CD14-positive monocyte (primary cell): ENCODE measurements around the gene SPRED2. TPM values are rescaled to one million over a fixed set of nuclear protein-coding genes. Genes with fewer than 3 reads are reported as not detected.
A peak's percentile ranks its signal among the peaks of the same experiment; 100 is the strongest.

Experiments used
- DNase-seq, 3 donors: peaks; one replicate each; pipeline ENCODE4 v3.0.0-alpha.2; 2011 to 2022
- H2AFZ ChIP-seq: 2 replicates; pipeline ENCODE4 v1.6.0; 2012; ENCODE audit warnings: mild to moderate bottlenecking, low read depth, low read length, inconsistent platforms; ENCODE audit not compliant: insufficient read depth, poor library complexity, severe bottlenecking
- H3K27ac ChIP-seq, 2 donors: 1 replicate in 1 of 2; 2 replicates in 1 of 2; pipeline ENCODE4 v1.5.1; 2012 to 2013; ENCODE audit warnings: low read length in 2 of 2, control low read depth in 1 of 2, inconsistent platforms in 1 of 2, low read depth in 1 of 2, mild to moderate bottlenecking in 1 of 2
- H3K27me3 ChIP-seq, 2 donors: one replicate each; pipeline versions ENCODE4 v1.6.0 to v1.6.1; 2011 to 2013; ENCODE audit warnings: low read length in 2 of 2; ENCODE audit not compliant: control insufficient read depth in 2 of 2, insufficient read depth in 2 of 2
- H3K36me3 ChIP-seq, 2 donors: replicated peaks in 1 of 2; 1 replicate in 1 of 2; 2 replicates in 1 of 2; pipeline versions ENCODE4 v1.5.1 to v1.6.1; 2012 to 2013; ENCODE audit warnings: low read length in 2 of 2, control low read depth in 1 of 2, inconsistent platforms in 1 of 2, mild to moderate bottlenecking in 1 of 2; ENCODE audit not compliant: insufficient read depth in 2 of 2, control insufficient read depth in 1 of 2
- H3K4me1 ChIP-seq, 2 donors: 1 replicate in 1 of 2; 2 replicates in 1 of 2; pipeline versions ENCODE4 v1.5.1 to v1.6.1; 2012 to 2013; ENCODE audit warnings: low read length in 2 of 2, control low read depth in 1 of 2, inconsistent platforms in 1 of 2, mild to moderate bottlenecking in 1 of 2, moderate library complexity in 1 of 2; ENCODE audit not compliant: insufficient read depth in 2 of 2, control insufficient read depth in 1 of 2
- H3K4me2 ChIP-seq: replicated peaks from 2 replicates; pipeline ENCODE3; 2012; ENCODE audit warnings: low read length, moderate library complexity, mild to moderate bottlenecking; ENCODE audit not compliant: poor library complexity, severe bottlenecking; ENCODE audit errors: extremely low read depth
- H3K4me3 ChIP-seq, 3 experiments: fragments of 200-600 bp in 1 of 3; sonication (generic) in 1 of 3; replicated peaks in 1 of 3; 1 replicate in 2 of 3; 2 replicates in 1 of 3; pipeline ENCODE4 v1.5.1; 2011 to 2013; ENCODE audit warnings: low read length in 3 of 3, mild to moderate bottlenecking in 3 of 3, control low read depth in 2 of 3, low read depth in 2 of 3, inconsistent platforms in 1 of 3, moderate library complexity in 1 of 3
- H3K79me2 ChIP-seq: 2 replicates; pipeline ENCODE4 v1.6.0; 2012; ENCODE audit warnings: mild to moderate bottlenecking, control low read depth, inconsistent platforms, low read length, moderate library complexity; ENCODE audit not compliant: insufficient read depth
- H3K9ac ChIP-seq: 2 replicates; pipeline ENCODE4 v1.6.0; 2017; ENCODE audit warnings: low read length, mild to moderate bottlenecking; ENCODE audit not compliant: insufficient read depth, poor library complexity, severe bottlenecking
- H3K9me3 ChIP-seq, 2 donors: replicated peaks in 1 of 2; 1 replicate in 1 of 2; 2 replicates in 1 of 2; pipeline versions ENCODE4 v1.5.1 to v1.6.1; 2012 to 2013; ENCODE audit warnings: low read length in 2 of 2, control low read depth in 1 of 2; ENCODE audit not compliant: control insufficient read depth in 1 of 2, insufficient read depth in 1 of 2
- H4K20me1 ChIP-seq: 2 replicates; pipeline ENCODE4 v1.6.0; 2012; ENCODE audit warnings: mild to moderate bottlenecking, low read length, control low read depth, moderate library complexity; ENCODE audit not compliant: insufficient read depth
- H3K27ac Mint-ChIP-seq, 7 donors: one replicate each; pipeline ENCODE4 v1.8.0; 2020; ENCODE audit warnings: mild to moderate bottlenecking in 7 of 7, mixed read lengths in 7 of 7, moderate library complexity in 6 of 7, inconsistent platforms in 2 of 7
- H3K27me3 Mint-ChIP-seq, 3 donors: one replicate each; pipeline ENCODE4 v1.8.0; 2021 to 2022; ENCODE audit warnings: low read depth in 3 of 3, mild to moderate bottlenecking in 3 of 3, mixed read lengths in 3 of 3, moderate library complexity in 3 of 3, inconsistent platforms in 1 of 3
- H3K36me3 Mint-ChIP-seq, 2 donors: one replicate each; pipeline ENCODE4 v1.8.0; 2020; ENCODE audit warnings: mixed read lengths in 2 of 2, inconsistent platforms in 1 of 2, mild to moderate bottlenecking in 1 of 2
- H3K4me1 Mint-ChIP-seq: one replicate; pipeline ENCODE4 v1.8.0; 2020; ENCODE audit warnings: mild to moderate bottlenecking, mixed read lengths
- H3K4me3 Mint-ChIP-seq, 2 donors: one replicate each; pipeline ENCODE4 v1.8.0; 2020; ENCODE audit warnings: mild to moderate bottlenecking in 2 of 2, mixed read lengths in 2 of 2, moderate library complexity in 1 of 2
- H3K9me3 Mint-ChIP-seq, 7 donors: one replicate each; pipeline ENCODE4 v1.8.0; 2020 to 2022; ENCODE audit warnings: mixed read lengths in 7 of 7, mild to moderate bottlenecking in 6 of 7, moderate library complexity in 6 of 7, inconsistent platforms in 2 of 7
- WGBS: methylation state at CpG from one replicate; pipeline ENCODE4 v1.1.5; 2013; ENCODE audit warnings: missing lambda C conversion rate; ENCODE audit not compliant: insufficient coverage; 5-methylcytosine and 5-hydroxymethylcytosine counted together
- intact Hi-C, 2 donors: fragments of 100-400 bp; cut with micrococcal nuclease; formaldehyde crosslinking; loops; one replicate each; pipeline versions ENCODE4 v1.15.0 to v1.15.1; 2023
- polyA plus RNA-seq, 3 donors: library from polyadenylated mRNA; depleted of rRNA in 1 of 3; unstranded in 2 of 3; stranded (reverse) in 1 of 3; fragments of 300-500 nt in 2 of 3; fragments of >200 nt in 1 of 3; fragmentation: Illumina TruSeq in 2 of 3; gene quantifications; 1 replicate in 2 of 3; 2 replicates in 1 of 3; pipeline ENCODE4 v1.2.3, GENCODE V29; 2012 to 2021
- TF ChIP-seq, protein P1 (sequence below): fragments of 200-600 bp; IDR thresholded peaks from one replicate; pipeline ENCODE4 v1.8.0; 2022; ENCODE audit warnings: antibody characterized with exemption, mild to moderate bottlenecking

Gene SPRED2
- polyA plus RNA-seq, 3 donors = 0.20 to 2.0 (median 0.33) TPM

DNA sequence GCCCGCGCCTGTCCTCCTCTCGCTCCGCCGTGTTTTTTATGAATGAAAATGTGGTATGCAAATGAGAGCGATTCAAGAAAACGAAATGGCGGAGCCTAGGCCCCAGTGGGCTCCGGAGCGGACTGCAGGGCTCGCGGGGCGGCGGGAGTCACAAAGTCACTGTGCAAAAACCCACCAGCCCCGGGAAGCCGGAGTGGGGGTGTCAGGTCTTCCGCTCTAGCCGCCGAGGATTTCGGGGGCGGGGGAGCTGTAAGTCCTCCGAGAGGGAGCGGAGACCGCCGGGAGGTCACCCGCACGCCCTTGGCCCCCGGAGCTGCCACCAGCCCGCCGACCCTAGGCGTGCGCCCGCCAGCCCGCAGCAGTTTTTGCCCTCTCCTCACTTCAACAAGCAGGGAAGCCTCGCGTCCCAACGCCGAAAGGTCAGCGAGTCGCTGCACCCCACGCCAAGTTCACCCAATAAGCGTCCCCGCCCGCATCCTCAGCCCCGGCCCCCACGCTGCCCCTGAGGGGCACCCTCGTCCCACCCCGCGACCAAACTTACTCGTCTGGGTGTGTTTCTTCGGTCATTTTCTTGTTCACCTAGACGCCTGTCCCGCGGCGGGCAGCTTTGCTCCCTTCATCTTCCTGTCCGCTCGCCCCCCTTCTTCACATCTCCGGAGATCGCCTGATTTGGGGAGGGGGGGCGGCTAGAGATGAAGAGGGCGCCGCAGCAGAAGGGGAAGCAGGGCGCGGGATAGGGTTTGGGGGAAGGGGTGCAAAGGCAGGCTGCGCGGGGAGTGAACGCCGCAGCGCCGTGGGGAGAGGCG, 775 bp downstream of the SPRED2 start:
- Mint-ChIP-seq H3K9me3 (peaks cover 0 to 12% (median 3%) of the 10 kb centered on the region in 7 donors), H3K27ac (peak overlapping the region in 6 of 7 donors; percentile 63 to 93 (median 85)), H3K36me3 (peaks cover 0 to 19% of the 10 kb centered on the region in 2 donors), H3K4me1 (peaks cover 22% of the 10 kb centered on the region), H3K4me3 (peak overlapping the region; percentile 96), H3K27me3 (peaks cover 43 to 72% (median 57%) of the 10 kb centered on the region in 3 donors)
- Histone ChIP-seq H3K4me1 (peaks cover 23 to 36% of the 10 kb centered on the region in 2 donors), H4K20me1 (peaks cover 20% of the 10 kb centered on the region), H3K4me2 (peak overlapping the region; percentile 96), H3K27me3 (peaks cover 28 to 57% of the 10 kb centered on the region in 2 donors), H3K4me3 (peak overlapping the region; percentile 64 to 87 (median 82)), H2AFZ (peak overlapping the region; percentile 85), H3K9me3 (no peaks in the 10 kb centered on the region), H3K27ac (peak overlapping the region in 1 of 2 donors; percentile 39), H3K36me3 (no peaks in the 10 kb centered on the region), H3K9ac (peak overlapping the region; percentile 73), H3K79me2 (peaks cover 8% of the 10 kb centered on the region)
- TF ChIP-seq, protein P1, sequence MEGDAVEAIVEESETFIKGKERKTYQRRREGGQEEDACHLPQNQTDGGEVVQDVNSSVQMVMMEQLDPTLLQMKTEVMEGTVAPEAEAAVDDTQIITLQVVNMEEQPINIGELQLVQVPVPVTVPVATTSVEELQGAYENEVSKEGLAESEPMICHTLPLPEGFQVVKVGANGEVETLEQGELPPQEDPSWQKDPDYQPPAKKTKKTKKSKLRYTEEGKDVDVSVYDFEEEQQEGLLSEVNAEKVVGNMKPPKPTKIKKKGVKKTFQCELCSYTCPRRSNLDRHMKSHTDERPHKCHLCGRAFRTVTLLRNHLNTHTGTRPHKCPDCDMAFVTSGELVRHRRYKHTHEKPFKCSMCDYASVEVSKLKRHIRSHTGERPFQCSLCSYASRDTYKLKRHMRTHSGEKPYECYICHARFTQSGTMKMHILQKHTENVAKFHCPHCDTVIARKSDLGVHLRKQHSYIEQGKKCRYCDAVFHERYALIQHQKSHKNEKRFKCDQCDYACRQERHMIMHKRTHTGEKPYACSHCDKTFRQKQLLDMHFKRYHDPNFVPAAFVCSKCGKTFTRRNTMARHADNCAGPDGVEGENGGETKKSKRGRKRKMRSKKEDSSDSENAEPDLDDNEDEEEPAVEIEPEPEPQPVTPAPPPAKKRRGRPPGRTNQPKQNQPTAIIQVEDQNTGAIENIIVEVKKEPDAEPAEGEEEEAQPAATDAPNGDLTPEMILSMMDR = no peak
- intact Hi-C loops = loop anchor here (5.0 to 10.0 kb wide), 5 partner anchors 64 to 367 kb away; partner anchors contain the start of gene ACTR2 (in 2 of the 2)
- DNase-seq = peak; percentile 23 to 53 (median 32)
- under 1% methylated on average over 61 of the region's 71 CpGs for WGBS

DNA sequence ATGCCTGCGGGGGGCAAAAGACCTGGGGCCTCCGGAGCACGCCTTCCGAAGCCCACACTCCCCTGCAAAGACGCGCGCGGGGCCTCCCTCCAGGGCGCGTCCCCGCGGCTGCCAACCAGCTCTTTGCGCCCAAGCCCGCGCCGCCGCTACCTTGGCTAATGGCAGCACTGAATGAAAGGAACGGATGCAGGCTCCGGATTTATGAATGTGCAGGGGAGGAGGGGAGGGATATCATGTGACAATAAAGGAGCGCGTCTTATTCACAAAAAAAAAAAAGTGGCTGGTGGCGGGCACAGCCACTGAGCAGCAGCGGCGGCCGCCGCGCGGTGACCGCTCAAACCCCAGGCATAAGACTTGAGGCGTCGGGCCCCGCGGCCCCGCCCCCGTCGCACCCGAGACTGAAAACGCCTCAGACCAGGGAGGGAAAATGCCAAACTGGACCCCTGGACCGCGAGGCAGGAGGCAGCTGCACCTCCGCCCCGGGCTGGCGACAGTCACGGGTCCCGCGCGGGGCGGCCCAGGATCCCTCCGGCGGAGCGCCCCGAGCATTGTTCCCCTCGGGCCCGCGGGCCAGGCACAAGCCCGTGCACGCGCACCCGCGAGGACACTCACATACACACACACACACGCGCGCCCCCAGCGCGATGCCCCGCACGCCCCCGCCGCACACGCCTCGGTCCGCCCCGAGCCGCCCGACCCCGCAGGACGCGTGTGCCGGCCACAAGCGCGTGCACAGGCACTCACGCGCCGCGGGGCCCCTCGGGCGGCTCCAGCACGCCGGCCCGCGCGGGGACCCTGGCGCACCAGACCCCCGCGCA, 1.6 kb downstream of the SPRED2 start:
- Histone ChIP-seq H4K20me1 (peaks cover 26% of the 10 kb centered on the region), H3K27ac (no peak overlapping the region), H3K79me2 (peaks cover 8% of the 10 kb centered on the region), H3K27me3 (peaks cover 28 to 60% of the 10 kb centered on the region in 2 donors), H3K4me3 (peak overlapping the region; percentile 64 to 87 (median 82)), H2AFZ (peak overlapping the region; percentile 85), H3K36me3 (no peaks in the 10 kb centered on the region), H3K4me2 (peak overlapping the region; percentile 96), H3K9ac (peak overlapping the region; percentile 73), H3K4me1 (peaks cover 23 to 29% of the 10 kb centered on the region in 2 donors), H3K9me3 (no peaks in the 10 kb centered on the region)
- H3K36me3 Mint-ChIP-seq = peaks cover 0 to 21% of the 10 kb centered on the region in 2 donors
- under 1% methylated on average over 86 of the region's 95 CpGs for WGBS
- intact Hi-C loops = loop anchor here (5.0 to 10.0 kb wide), 5 partner anchors 64 to 366 kb away; partner anchors contain the start of gene ACTR2 (in 2 of the 2)
- H3K27ac Mint-ChIP-seq = peak overlapping the region in 4 of 7 donors; percentile 45 to 70 (median 61)
- peak; percentile 53 to 70 (median 55) for DNase-seq
- H3K4me3 Mint-ChIP-seq = peak overlapping the region; percentile 96
- peaks cover 0 to 12% (median 3%) of the 10 kb centered on the region in 7 donors for H3K9me3 Mint-ChIP-seq
- peaks cover 22% of the 10 kb centered on the region for H3K4me1 Mint-ChIP-seq
- peaks cover 45 to 69% (median 56%) of the 10 kb centered on the region in 3 donors for H3K27me3 Mint-ChIP-seq
- TF ChIP-seq, protein P1 = no peak
